HEK293T (cell line): ENCODE data around the gene LAMB1.
A peak's percentile ranks its signal among the peaks of the same experiment; 100 is the strongest.

Source experiments
- CTCF ChIA-PET: fragments of 350-600 bp; formaldehyde crosslinking; extraction: SDS; loops from one replicate; lab custom pipeline; 2021; ENCODE audit warnings: antibody characterized with exemption, inconsistent platforms; lab: Yijun Ruan, JAX
- POLR2A ChIA-PET: fragments of 350-600 bp; formaldehyde crosslinking; extraction: SDS; loops from one replicate; lab custom pipeline; 2020; ENCODE audit warnings: antibody characterized with exemption, inconsistent platforms; lab: Yijun Ruan, JAX
- DNase-seq: peaks from one replicate; pipeline ENCODE4 v3.0.0; 2012; ENCODE audit warnings: mixed read lengths; ENCODE audit errors: extremely low spot score
- ARNT ChIP-seq: fragments of 450-650 bp; IDR thresholded peaks from 2 replicates; pipeline ENCODE4 v1.6.1; 2017; ENCODE audit warnings: mild to moderate bottlenecking
- BHLHE40 ChIP-seq: fragments of 450-650 bp; IDR thresholded peaks from 2 replicates; pipeline ENCODE4 v1.6.1; 2016; ENCODE audit warnings: mild to moderate bottlenecking, moderate library complexity, borderline replicate concordance
- CTBP1 ChIP-seq: fragments of 450-650 bp; IDR thresholded peaks from 2 replicates; pipeline ENCODE4 v1.6.1; 2016; ENCODE audit warnings: borderline replicate concordance
- ELF4 ChIP-seq: fragments of 450-650 bp; IDR thresholded peaks from 2 replicates; pipeline ENCODE4 v1.6.1; 2017; ENCODE audit warnings: antibody characterized with exemption
- FOXA1 ChIP-seq: fragments of 450-650 bp; IDR thresholded peaks from 2 replicates; pipeline ENCODE4 v1.6.1; 2016; ENCODE audit warnings: mild to moderate bottlenecking
- FOXK2 ChIP-seq: fragments of 450-650 bp; IDR thresholded peaks from 2 replicates; pipeline ENCODE4 v1.6.1; 2016; ENCODE audit warnings: mild to moderate bottlenecking
- FOXM1 ChIP-seq: fragments of 450-650 bp; IDR thresholded peaks from 2 replicates; pipeline ENCODE4 v1.6.1; 2017; ENCODE audit warnings: mild to moderate bottlenecking, borderline replicate concordance
- HDGF ChIP-seq: fragments of 450-650 bp; IDR thresholded peaks from 2 replicates; pipeline ENCODE4 v1.6.1; 2017; ENCODE audit warnings: antibody characterized with exemption, borderline replicate concordance
- L3MBTL2 ChIP-seq: fragments of 450-650 bp; conservative IDR thresholded peaks from 2 replicates; pipeline ENCODE4 v1.6.1; 2016; ENCODE audit warnings: mild to moderate bottlenecking
- LEF1 ChIP-seq: fragments of 450-650 bp; IDR thresholded peaks from 2 replicates; pipeline ENCODE4 v1.6.1; 2017; ENCODE audit warnings: mild to moderate bottlenecking, borderline replicate concordance
- NFRKB ChIP-seq: fragments of 450-650 bp; IDR thresholded peaks from 2 replicates; pipeline ENCODE4 v1.6.1; 2016; ENCODE audit warnings: mild to moderate bottlenecking, moderate library complexity
- SP1 ChIP-seq: fragments of 450-650 bp; IDR thresholded peaks from 2 replicates; pipeline ENCODE4 v1.6.1; 2017
- SUZ12 ChIP-seq: fragments of 450-650 bp; IDR thresholded peaks from 2 replicates; pipeline ENCODE4 v1.6.1; 2016; ENCODE audit warnings: mild to moderate bottlenecking
- TARDBP ChIP-seq: fragments of 450-650 bp; IDR thresholded peaks from 2 replicates; pipeline ENCODE4 v1.6.1; 2016
- ZNF384 ChIP-seq: fragments of 450-650 bp; IDR thresholded peaks from 2 replicates; pipeline ENCODE4 v1.6.1; 2016
- TF ChIP-seq, protein P1 (sequence below): fragments of 450-650 bp; IDR thresholded peaks from 2 replicates; pipeline ENCODE4 v1.6.1; 2016

LAMB1 gene

DNA sequence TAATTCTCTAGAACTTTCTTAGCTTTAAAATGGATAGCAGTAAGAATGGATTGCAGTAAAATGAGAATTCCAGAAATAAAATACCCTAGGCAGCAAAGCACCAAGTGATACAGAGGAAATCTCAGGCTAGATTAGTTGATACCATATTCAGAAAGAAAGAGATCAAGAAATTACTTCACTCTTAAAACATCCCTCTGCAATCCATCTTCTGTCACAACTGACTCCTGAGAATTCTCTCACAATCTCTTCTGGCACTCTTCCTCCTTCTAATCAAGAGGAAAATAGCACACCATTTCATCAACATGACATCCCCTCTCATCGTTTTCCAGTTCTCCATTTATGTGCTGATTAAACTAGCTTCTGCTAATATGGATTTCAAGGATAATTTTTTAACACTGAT is 42.2 kb upstream of the LAMB1 start:
- CTCF ChIA-PET, result no interaction called here
- TF ChIP-seq ELF4 (no peak), NFRKB (no peak), L3MBTL2 (no peak), SP1 (no peak), CTBP1 (no peak), FOXA1 (no peak), ZNF384 (no peak), BHLHE40 (no peak), FOXK2 (no peak), ARNT (no peak), LEF1 (no peak), HDGF (no peak), SUZ12 (no peak), FOXM1 (no peak)
- TF ChIP-seq, protein P1, sequence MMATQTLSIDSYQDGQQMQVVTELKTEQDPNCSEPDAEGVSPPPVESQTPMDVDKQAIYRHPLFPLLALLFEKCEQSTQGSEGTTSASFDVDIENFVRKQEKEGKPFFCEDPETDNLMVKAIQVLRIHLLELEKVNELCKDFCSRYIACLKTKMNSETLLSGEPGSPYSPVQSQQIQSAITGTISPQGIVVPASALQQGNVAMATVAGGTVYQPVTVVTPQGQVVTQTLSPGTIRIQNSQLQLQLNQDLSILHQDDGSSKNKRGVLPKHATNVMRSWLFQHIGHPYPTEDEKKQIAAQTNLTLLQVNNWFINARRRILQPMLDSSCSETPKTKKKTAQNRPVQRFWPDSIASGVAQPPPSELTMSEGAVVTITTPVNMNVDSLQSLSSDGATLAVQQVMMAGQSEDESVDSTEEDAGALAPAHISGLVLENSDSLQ, result no peak
- no peak for DNase-seq
- POLR2A ChIA-PET, result no interaction called here

- DNase-seq, result no peak
- POLR2A ChIA-PET, result no interaction called here
- TF ChIP-seq TARDBP, result no peak
- no peak for TF ChIP-seq LEF1
- no peak for TF ChIP-seq CTBP1
- no peak for TF ChIP-seq NFRKB
- TF ChIP-seq L3MBTL2, result no peak
- no peak for TF ChIP-seq FOXK2
- no peak for TF ChIP-seq ARNT
- TF ChIP-seq FOXM1, result no peak
- TF ChIP-seq FOXA1, result no peak
- CTCF ChIA-PET, result no interaction called here
Observed at GRCh38 chr7:108044345-108044744, 41.4 kb upstream of the LAMB1 start.

DNA sequence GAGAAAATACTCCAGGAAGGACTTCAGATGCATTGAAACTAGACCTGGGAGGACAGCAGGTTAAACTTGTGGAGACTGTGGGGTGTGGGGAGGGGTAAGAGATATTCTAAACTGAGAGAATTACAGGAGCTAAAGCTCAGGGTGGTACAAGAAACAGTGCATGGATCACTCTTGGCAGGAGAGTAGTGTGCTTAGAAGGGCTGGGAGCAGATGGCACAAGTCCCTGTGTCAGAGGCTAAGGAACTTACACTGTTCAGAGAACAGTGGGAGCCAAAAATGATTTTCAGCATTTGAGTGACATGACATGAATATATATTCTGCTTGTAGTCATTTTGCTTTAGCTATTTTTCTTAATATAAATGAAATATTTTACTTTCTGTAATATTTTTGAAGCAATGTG is 36.0 kb upstream of the LAMB1 start:
- TF ChIP-seq SP1 (no peak), BHLHE40 (no peak), LEF1 (no peak), ELF4 (no peak), NFRKB (no peak), ZNF384 (no peak), TARDBP (no peak), FOXA1 (no peak), FOXK2 (no peak)
- TF ChIP-seq, protein P1, result no peak

GRCh38 chr7:108037741-108038140 is 34.8 kb upstream of the LAMB1 start:
- DNase-seq, result no peak
- CTCF ChIA-PET, result no interaction called here
- POLR2A ChIA-PET, result no interaction called here
- TF ChIP-seq ZNF384 (no peak), FOXM1 (no peak), FOXK2 (no peak), HDGF (no peak), ELF4 (no peak), SUZ12 (no peak)
- TF ChIP-seq, protein P1, result 0 out of 2 replicates have a peak, but pooled peaks have one; percentile 29

More for the DNA sequence above, 36.0 kb upstream of the LAMB1 start:
- no peak for DNase-seq
- ChIA-PET CTCF (no interaction called here), POLR2A (no interaction called here)

DNA sequence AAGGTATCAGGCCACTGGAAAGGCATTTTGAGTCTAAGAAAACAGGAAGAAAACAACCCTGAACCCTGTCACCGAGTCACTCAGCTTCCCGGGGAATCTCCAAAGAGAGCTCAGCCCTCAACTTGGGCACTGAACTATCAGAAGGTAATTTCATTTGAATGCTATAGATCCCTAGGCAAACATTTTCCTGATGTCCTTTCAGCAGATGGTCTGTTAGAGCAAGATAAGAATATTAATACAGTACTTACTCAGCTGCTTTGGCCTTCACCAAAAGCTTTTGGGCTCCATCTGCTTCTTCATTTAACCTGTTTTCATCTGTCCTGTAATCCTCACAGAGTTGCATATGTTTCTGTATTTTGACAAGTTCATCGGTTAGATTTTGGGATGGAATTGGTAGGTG is 34.2 kb upstream of the LAMB1 start:
- POLR2A ChIA-PET, result no interaction called here
- CTCF ChIA-PET, result no interaction called here
- TF ChIP-seq SP1, result no peak

DNA sequence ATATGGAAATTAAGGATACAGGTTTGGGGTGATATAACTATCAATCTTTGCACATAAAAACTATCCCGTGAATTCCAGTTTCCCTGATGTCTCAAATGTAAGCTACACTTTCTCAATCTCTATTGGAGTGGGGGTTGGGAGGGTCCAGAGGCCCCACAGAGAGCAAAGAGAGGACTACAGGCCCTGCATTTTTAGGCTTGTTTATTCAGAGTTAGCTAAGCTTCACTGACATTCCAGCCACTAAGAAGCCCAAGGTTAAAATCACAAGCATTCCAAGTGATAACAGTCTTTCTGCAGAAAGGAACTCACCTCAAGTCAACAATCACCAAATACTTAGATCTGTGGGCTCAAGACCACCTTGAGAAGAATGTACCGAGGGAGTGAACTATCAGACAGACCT is 31.6 kb upstream of the LAMB1 start:
- DNase-seq, result no peak
- ChIA-PET POLR2A (no interaction called here), CTCF (interaction anchor here (1.2 kb wide), 1 partner anchor 18 kb away, joined by 3 read pairs; no protein-coding TSS in a partner anchor)
- TF ChIP-seq ZNF384, result no peak
- no peak for TF ChIP-seq L3MBTL2
- no peak for TF ChIP-seq FOXM1
- TF ChIP-seq NFRKB, result no peak
- TF ChIP-seq LEF1, result no peak
- TF ChIP-seq, protein P1, result no peak
- no peak for TF ChIP-seq ARNT
- TF ChIP-seq BHLHE40, result no peak
- no peak for TF ChIP-seq SP1
- TF ChIP-seq FOXA1, result no peak
- TF ChIP-seq HDGF, result no peak
- no peak for TF ChIP-seq CTBP1
- TF ChIP-seq SUZ12, result no peak
- no peak for TF ChIP-seq TARDBP
- no peak for TF ChIP-seq FOXK2

More for the DNA sequence above, 34.2 kb upstream of the LAMB1 start:
- no peak for DNase-seq
